AG04450 (cell line): ENCODE results near the gene PARD3. TPM values are rescaled to one million over a fixed set of nuclear protein-coding genes. Genes with fewer than 3 reads are reported as not detected.

Source experiments
- CTCF ChIA-PET: fragments of 300-600, 350-600 bp; formaldehyde crosslinking; extraction: SDS; loops from one replicate; lab custom pipeline; 2022; ENCODE audit warnings: antibody characterized with exemption, inconsistent platforms; lab: Charles Lee
- POLR2A ChIA-PET: fragments of 350-600 bp; formaldehyde crosslinking; extraction: SDS; loops from one replicate; lab custom pipeline; 2021; ENCODE audit warnings: antibody characterized with exemption, inconsistent platforms; lab: Yijun Ruan, JAX
- DNase-seq: peaks from one replicate; pipeline ENCODE4 v3.0.0-alpha.2; 2011; ENCODE audit warnings: low read depth, low spot score
- H3K27ac ChIP-seq: one replicate; pipeline ENCODE4 v1.5.1; 2012; ENCODE audit warnings: low read depth, low read length, control low read depth
- H3K27me3 ChIP-seq: one replicate; pipeline ENCODE4 v1.6.0; 2012; ENCODE audit warnings: low read length; ENCODE audit not compliant: control insufficient read depth, insufficient read depth
- H3K4me3 ChIP-seq: 2 replicates; pipeline ENCODE4 v1.5.1; 2011; ENCODE audit warnings: mild to moderate bottlenecking, low read depth, low read length, control low read depth
- H3K9me3 ChIP-seq: 2 replicates; pipeline ENCODE4 v1.5.1; 2012; ENCODE audit warnings: low read length; ENCODE audit not compliant: control insufficient read depth, insufficient read depth
- CTCF ChIP-seq: IDR thresholded peaks from 2 replicates; pipeline ENCODE4 v1.5.1; 2011; ENCODE audit warnings: low read depth, low read length, control low read depth, inconsistent platforms
- polyA plus RNA-seq: library from polyadenylated mRNA; depleted of rRNA; stranded (reverse); fragments of >200 nt; gene quantifications from 2 replicates; pipeline ENCODE4 v1.2.3, GENCODE V29; 2011

The PARD3 gene
- polyA plus RNA-seq, 1 experiment: 43.1 TPM

GRCh38 chr10:34193931-34194626 lies 621.0 kb downstream of the PARD3 start:
- Histone ChIP-seq H3K9me3 (no peaks in the 10 kb centered on the region), H3K27me3 (no peaks in the 10 kb centered on the region), H3K4me3 (no peak overlapping the region), H3K27ac (no peak overlapping the region)
- TF ChIP-seq CTCF: no peak
- POLR2A ChIA-PET: interaction anchor here (0.6 to 0.8 kb wide), 2 partner anchors 447 to 997 kb away, joined by 3 to 6 read pairs; no protein-coding TSS in a partner anchor
- DNase-seq: peak; percentile 55
- CTCF ChIA-PET: interaction anchor here (0.6 to 0.8 kb wide), 2 partner anchors 22 to 474 kb away, joined by 3 read pairs; no protein-coding TSS in a partner anchor

DNA sequence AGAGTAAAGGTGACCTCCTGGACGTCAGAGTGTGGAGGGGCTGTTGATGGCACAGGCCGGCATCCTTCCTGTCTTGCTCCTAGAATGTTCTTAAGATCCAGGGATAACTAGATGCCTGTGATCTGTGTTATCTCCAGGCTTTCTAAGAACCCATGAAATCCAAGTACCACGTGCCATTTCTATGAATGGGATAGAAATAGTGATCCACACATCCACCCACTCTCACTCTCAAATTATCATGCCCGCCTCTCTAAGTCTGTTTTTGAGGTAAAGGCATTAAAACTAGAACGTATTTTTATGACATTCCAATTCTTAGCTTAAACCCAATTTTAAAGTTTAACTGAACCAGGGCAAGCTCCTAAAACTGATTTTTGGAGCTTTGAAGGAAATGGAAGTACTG lies 622.5 kb downstream of the PARD3 start:
- Histone ChIP-seq H3K27me3 (no peaks in the 10 kb centered on the region), H3K4me3 (no peak overlapping the region), H3K9me3 (no peaks in the 10 kb centered on the region), H3K27ac (no peak overlapping the region)
- no peak for TF ChIP-seq CTCF
- DNase-seq: no peak
- ChIA-PET CTCF (no interaction called here), POLR2A (no interaction called here)

DNA sequence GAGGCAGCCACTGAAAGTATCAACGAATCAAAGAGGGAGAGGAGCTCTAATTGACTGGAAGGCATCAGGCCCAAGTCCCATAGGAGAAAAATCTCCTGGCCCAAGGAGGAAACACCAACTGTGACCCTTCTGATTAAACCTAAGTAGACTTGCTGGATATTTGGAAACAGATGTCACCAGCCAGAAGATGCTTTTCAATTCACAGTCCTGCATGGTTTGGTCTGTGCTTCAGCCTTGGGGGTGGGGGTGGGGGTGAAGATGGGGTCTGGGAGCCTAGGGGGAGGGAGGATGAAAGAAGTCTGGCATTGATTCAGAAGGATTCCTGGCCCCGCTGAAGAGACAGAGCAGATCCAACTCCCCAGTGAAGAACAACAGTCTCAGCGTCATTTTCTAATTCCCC lies 623.7 kb downstream of the PARD3 start:
- CTCF ChIA-PET: no interaction called here
- no peaks in the 10 kb centered on the region for H3K27me3 ChIP-seq
- H3K9me3 ChIP-seq: no peaks in the 10 kb centered on the region
- H3K27ac ChIP-seq: no peak overlapping the region
- TF ChIP-seq CTCF: no peak
- no peak for DNase-seq
- POLR2A ChIA-PET: no interaction called here
- no peak overlapping the region for H3K4me3 ChIP-seq

DNA sequence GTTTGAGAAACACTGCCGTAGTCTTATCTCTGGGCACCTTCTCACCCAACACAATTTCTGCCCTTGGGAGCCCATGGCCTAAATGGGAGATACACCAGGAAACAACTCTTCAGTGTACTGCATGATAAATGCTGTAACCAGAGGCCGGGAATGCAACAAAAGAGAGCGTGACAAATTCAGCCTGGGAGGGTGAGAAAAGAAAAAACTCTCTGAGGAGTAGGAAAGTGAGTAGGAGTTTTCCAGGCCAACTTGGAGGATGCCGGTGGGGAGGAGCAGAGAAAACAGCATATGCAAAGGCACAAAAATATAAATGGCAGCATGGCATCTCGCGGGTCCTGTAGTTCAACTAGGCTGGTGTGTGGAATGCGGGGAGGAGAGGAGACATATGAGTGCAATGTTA lies 624.5 kb downstream of the PARD3 start:
- CTCF ChIA-PET: no interaction called here
- no peak for DNase-seq

More for the DNA sequence above, 624.5 kb downstream of the PARD3 start:
- Histone ChIP-seq H3K4me3 (no peak overlapping the region), H3K9me3 (no peaks in the 10 kb centered on the region), H3K27ac (no peak overlapping the region), H3K27me3 (no peaks in the 10 kb centered on the region)
- no peak for TF ChIP-seq CTCF
- POLR2A ChIA-PET: no interaction called here
